GM12878 (cell line): ENCODE measurements around the gene TEX47. TPM values are rescaled to one million over a fixed set of nuclear protein-coding genes. Genes with fewer than 3 reads are reported as not detected.

ENCODE experiments used
- ATAC-seq: fragments of 200-7000 bp; cut with Tn5 transposase; 3 replicates; pipeline ENCODE4 v1.9.1; 2020; ENCODE audit warnings: mild to moderate bottlenecking, moderate library complexity
- BruUV-seq: library from RNA; stranded (reverse); fragments of 400-500 nt; replicated peaks from 2 replicates; lab custom pipeline; 2021; lab: Mats Ljungman, UMichigan
- CTCF ChIA-PET: fragments of 300-600 bp; sonication (Branson Sonifier 250); formaldehyde crosslinking; extraction: SDS; loops from one replicate; lab custom pipeline; 2021; ENCODE audit warnings: inconsistent platforms; lab: Yijun Ruan, JAX
- POLR2A ChIA-PET: fragments of 350-600 bp; formaldehyde crosslinking; extraction: SDS; loops from one replicate; lab custom pipeline; 2021; ENCODE audit warnings: inconsistent platforms; lab: Charles Lee
- RAD21 ChIA-PET: fragments of 300-600 bp; sonication (Branson Sonifier 250); formaldehyde crosslinking; loops from one replicate; lab custom pipeline; 2023; ENCODE audit warnings: antibody characterized with exemption; ENCODE audit not compliant: unreplicated experiment; lab: Charles Lee
- SMC1A ChIA-PET: fragments of 300-600 bp; sonication (Branson Sonifier 250); formaldehyde crosslinking; loops from one replicate; lab custom pipeline; 2023; ENCODE audit not compliant: unreplicated experiment, uncharacterized antibody; lab: Charles Lee
- DNase-seq: peaks from one replicate; pipeline ENCODE4 v3.0.0-alpha.2; 2011; ENCODE audit warnings: low read depth, low spot score
- FAIRE-seq: peaks from 3 replicates; lab custom pipeline; 2011; peaks lifted over from hg19 to GRCh38; lab: Jason Lieb, UNC
- H2AFZ ChIP-seq: 2 replicates; pipeline ENCODE4 v1.6.0; 2011; ENCODE audit warnings: low read depth, low read length, control low read depth; ENCODE audit not compliant: control insufficient read depth
- H3K27ac ChIP-seq: 2 replicates; pipeline ENCODE4 v1.5.1; 2011; ENCODE audit warnings: control low read depth; ENCODE audit not compliant: control insufficient read depth, insufficient read depth
- H3K27me3 ChIP-seq, 2 experiments: replicated peaks in 1 of 2; 2 replicates each; pipeline versions ENCODE4 v1.6.0 to v1.6.1; 2011; ENCODE audit warnings: low read length in 1 of 2; ENCODE audit not compliant: control insufficient read depth in 2 of 2, insufficient read depth in 2 of 2
- H3K36me3 ChIP-seq, 2 experiments: 2 replicates each; pipeline ENCODE4 v1.5.1; 2011; ENCODE audit warnings: low read length in 1 of 2; ENCODE audit not compliant: control insufficient read depth in 2 of 2, insufficient read depth in 2 of 2
- H3K4me1 ChIP-seq: 2 replicates; pipeline ENCODE4 v1.6.1; 2011; ENCODE audit warnings: mild to moderate bottlenecking, low read length, moderate library complexity, mixed read lengths; ENCODE audit not compliant: control insufficient read depth, insufficient read depth
- H3K4me2 ChIP-seq: 2 replicates; pipeline ENCODE4 v1.6.0; 2011; ENCODE audit warnings: control low read depth; ENCODE audit not compliant: control insufficient read depth, insufficient read depth
- H3K4me3 ChIP-seq: fragments of 200-600 bp; sonication (generic); 2 replicates; pipeline ENCODE4 v1.5.1; 2016
- H3K79me2 ChIP-seq: 2 replicates; pipeline ENCODE4 v1.6.0; 2011; ENCODE audit warnings: low read length; ENCODE audit not compliant: control insufficient read depth, insufficient read depth
- H3K9ac ChIP-seq: 2 replicates; pipeline ENCODE4 v1.8.0; 2011; ENCODE audit warnings: low read length, control low read depth, mixed read lengths; ENCODE audit not compliant: control insufficient read depth, insufficient read depth
- H3K9me3 ChIP-seq: replicated peaks from 3 replicates; pipeline ENCODE4 v1.5.1; 2011; ENCODE audit warnings: mild to moderate bottlenecking, low read length; ENCODE audit not compliant: control insufficient read depth, insufficient read depth
- H4K20me1 ChIP-seq: 2 replicates; pipeline ENCODE4 v1.6.0; 2011; ENCODE audit not compliant: control insufficient read depth, insufficient read depth
- BCL3 ChIP-seq: IDR thresholded peaks from 2 replicates; pipeline ENCODE4 v1.6.1; 2011; ENCODE audit warnings: borderline replicate concordance, low read depth, mild to moderate bottlenecking, moderate library complexity, low read length; ENCODE audit not compliant: insufficient read depth, poor library complexity, severe bottlenecking
- BHLHE40 ChIP-seq, 2 experiments: fragments of 450-650 bp in 1 of 2; IDR thresholded peaks; 2 replicates each; pipeline ENCODE4 v1.6.1; 2011 to 2017; ENCODE audit warnings: low read depth in 2 of 2, borderline replicate concordance in 1 of 2, improper control_type of control experiment in 1 of 2, low read length in 1 of 2, mild to moderate bottlenecking in 1 of 2
- BMI1 ChIP-seq: fragments of 450-650 bp; IDR thresholded peaks from 2 replicates; pipeline ENCODE4 v1.6.1; 2016; ENCODE audit warnings: mild to moderate bottlenecking, moderate library complexity, borderline replicate concordance
- ESRRA ChIP-seq: IDR thresholded peaks from 2 replicates; pipeline ENCODE4 v1.6.1; 2012; ENCODE audit warnings: mild to moderate bottlenecking, low read length, improper control_type of control experiment
- HCFC1 ChIP-seq: fragments of 150-350 bp; IDR thresholded peaks from 2 replicates; pipeline ENCODE4 v1.6.1; 2014; ENCODE audit warnings: low read length
- HSF1 ChIP-seq: fragments of 150-350 bp; IDR thresholded peaks from 2 replicates; pipeline ENCODE4 v1.6.1; 2014; ENCODE audit warnings: mild to moderate bottlenecking, low read depth, low read length
- KDM1A ChIP-seq: fragments of 200-600 bp; sonication (generic); IDR thresholded peaks from 2 replicates; pipeline ENCODE4 v1.6.1; 2016; ENCODE audit warnings: borderline replicate concordance
- MEF2A ChIP-seq: IDR thresholded peaks from 2 replicates; pipeline ENCODE4 v1.6.1; 2011; ENCODE audit warnings: low read depth, mild to moderate bottlenecking, low read length, moderate library complexity; ENCODE audit not compliant: insufficient read depth
- MTA2 ChIP-seq: fragments of 450-650 bp; IDR thresholded peaks from 2 replicates; pipeline ENCODE4 v1.6.1; 2016; ENCODE audit warnings: low read depth, mild to moderate bottlenecking, moderate library complexity
- NBN ChIP-seq: fragments of 450-650 bp; IDR thresholded peaks from 2 replicates; pipeline ENCODE4 v1.6.1; 2016
- PRDM15 ChIP-seq: fragments of 450-650 bp; formaldehyde crosslinking; IDR thresholded peaks from 2 replicates; pipeline ENCODE4 v1.4.0; 2020; ENCODE audit warnings: mild to moderate bottlenecking, moderate library complexity
- RFX5 ChIP-seq: IDR thresholded peaks from 2 replicates; pipeline ENCODE4 v1.6.1; 2011; ENCODE audit warnings: low read depth, low read length, improper control_type of control experiment
- SMARCA5 ChIP-seq: fragments of 450-650 bp; IDR thresholded peaks from 2 replicates; pipeline ENCODE4 v1.6.1; 2017; ENCODE audit warnings: mild to moderate bottlenecking
- SP1 ChIP-seq: IDR thresholded peaks from one replicate; pipeline ENCODE4 v1.6.1; 2011; ENCODE audit warnings: low read depth, low read length
- TARDBP ChIP-seq: IDR thresholded peaks from 2 replicates; pipeline ENCODE4 v1.6.1; 2016; ENCODE audit warnings: borderline replicate concordance
- TCF12 ChIP-seq: IDR thresholded peaks from 2 replicates; pipeline ENCODE4 v1.6.1; 2011; ENCODE audit warnings: low read depth, mild to moderate bottlenecking, low read length
- ZBED1 ChIP-seq: IDR thresholded peaks from 2 replicates; pipeline ENCODE4 v1.6.1; 2016; ENCODE audit warnings: borderline replicate concordance
- ZNF207 ChIP-seq: fragments of 450-650 bp; IDR thresholded peaks from 2 replicates; pipeline ENCODE4 v1.6.1; 2014; ENCODE audit warnings: antibody characterized with exemption, mild to moderate bottlenecking, borderline replicate concordance
- WGBS: methylation state at CpG from one replicate; pipeline ENCODE4 v1.1.6; 2016; ENCODE audit warnings: low lambda C conversion rate; ENCODE audit not compliant: insufficient replicate concordance, insufficient coverage; ENCODE audit errors: missing lambda C conversion rate; 5-methylcytosine and 5-hydroxymethylcytosine counted together
- in situ Hi-C: fragments of 300-500 bp; cut with MboI; formaldehyde crosslinking; loops from 9 replicates; pipeline ENCODE4 v1.14.3; 2018; ENCODE audit warnings: mixed read lengths
- intact Hi-C: fragments of 100-400 bp; cut with micrococcal nuclease; formaldehyde crosslinking; loops from one replicate; pipeline ENCODE4 v1.14.2; 2022; ENCODE audit not compliant: unreplicated experiment
- polyA plus RNA-seq, 11 experiments: library from polyadenylated mRNA; depleted of rRNA in 4 of 11; unstranded in 6 of 11; stranded (reverse) in 5 of 11; fragments of >200 nt; fragmentation: Nextera tagmentation in 4 of 11; fragmentation: Illumina TruSeq in 1 of 11; extraction: Ambion mirVana in 4 of 11; extraction: Trizol in 1 of 11; gene quantifications; 1 replicate in 1 of 11; 2 replicates in 10 of 11; pipeline versions ENCODE4 v1.2.1 to v1.2.3, GENCODE V29; 2011 to 2016; ENCODE audit warnings: inconsistent platforms in 2 of 11, missing spikeins in 2 of 11, low read depth in 1 of 11
- total RNA-seq, 4 experiments: library from RNA; depleted of rRNA in 3 of 4; stranded (reverse); fragments of >200 nt in 3 of 4; fragmentation: Illumina TruSeq in 1 of 4; extraction: Trizol in 1 of 4; gene quantifications; 2 replicates each; pipeline versions ENCODE4 v1.2.1 to v1.2.3, GENCODE V29; 2013 to 2021

The TEX47 gene
- total and polyA plus RNA-seq, 10 of the 15 experiments (the other 5 are each of a cell fraction or from before 2014, with no cell fraction given): not detected

GRCh38 chr7:88818552-88818951 lies 23.0 kb upstream of the TEX47 start (continued):
- TF ChIP-seq BCL3: no peak
- TF ChIP-seq NBN: no peak
- no peak for TF ChIP-seq ZNF207
- no peak for TF ChIP-seq BHLHE40 (IDR thresholded peaks at IDR 0.05; ENCODE audit: borderline replicate concordance in 1 of 2, low read depth in 2 of 2, low read length in 1 of 2)
- no peak for TF ChIP-seq ZBED1

GRCh38 chr7:88806280-88807037 lies 10.9 kb upstream of the TEX47 start:
- RAD21 ChIA-PET: no interaction called here
- TF ChIP-seq SMARCA5 (no peak), TARDBP (no peak), KDM1A (no peak), RFX5 (no peak), PRDM15 (no peak), MEF2A (no peak), HSF1 (no peak), BMI1 (no peak), ESRRA (no peak), HCFC1 (no peak), MTA2 (no peak), SP1 (no peak), TCF12 (no peak)

More at GRCh38 chr7:88806280-88807037, 10.9 kb upstream of the TEX47 start:
- SMC1A ChIA-PET: interaction anchor here (0.6 to 1.0 kb wide), 2 partner anchors 32 to 163 kb away, joined by 3 read pairs; no protein-coding TSS in a partner anchor
- Histone ChIP-seq H4K20me1 (no peaks in the 10 kb centered on the region), H3K9me3 (no peaks in the 10 kb centered on the region), H3K9ac (no peak overlapping the region), H3K4me3 (no peak overlapping the region), H3K4me2 (no peak overlapping the region), H2AFZ (no peak overlapping the region), H3K27ac (no peak overlapping the region), H3K79me2 (no peaks in the 10 kb centered on the region), H3K27me3 (no peaks in the 10 kb centered on the region), H3K4me1 (no peaks in the 10 kb centered on the region), H3K36me3 (no peaks in the 10 kb centered on the region)
- no peak for FAIRE-seq
- POLR2A ChIA-PET: no interaction called here
- BruUV-seq: no TSS peak
- DNase-seq: no peak
- CTCF ChIA-PET: interaction anchor here (0.7 to 2.5 kb wide), 2 partner anchors 16 to 53 kb away, joined by 3 to 6 read pairs; no protein-coding TSS in a partner anchor
- ATAC-seq: no peak
- WGBS: 0% methylated on average over 2 of the region's 2 CpGs
- intact Hi-C loops: no loop called here
- in situ Hi-C loops: no loop called here
